ENCODE measurements around the gene RAPGEF5. TPM values are rescaled to one million over a fixed set of nuclear protein-coding genes. Genes with fewer than 3 reads are reported as not detected.

Gene RAPGEF5
- total and polyA plus RNA-seq, 2 donors (not counting 3 experiments of a cell fraction or from before 2014, with no cell fraction given), result 10.0 to 43.2 TPM

- FAIRE-seq, result no peak
- H3K4me2 ChIP-seq (ENCODE audit: insufficient read depth, low read length), result no peak overlapping the region
Measured at GRCh38 chr7:22094413-22095342, 262.3 kb downstream of the RAPGEF5 start.

More at GRCh38 chr7:22094413-22095342, 262.3 kb downstream of the RAPGEF5 start:
- H3K9me3 ChIP-seq (replicated peaks; ENCODE audit: control insufficient read depth, insufficient read depth, low read length), result no peaks in the 10 kb centered on the region
- TF ChIP-seq CTCF (IDR thresholded peaks at IDR 0.05; ENCODE audit: extremely low read depth in 1 of 2, insufficient read depth in 1 of 2, low read depth in 1 of 2, low read length in 2 of 2), result peak in 1 of 2 donors; percentile 4
- no peak for TF ChIP-seq POLR2A (IDR thresholded peaks at IDR 0.05; ENCODE audit: low read depth, low read length)
- no peaks in the 10 kb centered on the region for H3K36me3 ChIP-seq (ENCODE audit: control insufficient read depth in 2 of 2, extremely low read depth in 1 of 2, insufficient read depth in 2 of 2, low read length in 2 of 2)
- DNase-seq (ENCODE audit: low read depth, low spot score), result no peak
- H4K20me1 ChIP-seq (replicated peaks; ENCODE audit: control insufficient read depth, extremely low read depth, insufficient read depth, low read length), result no peaks in the 10 kb centered on the region
- ChIA-PET POLR2A (no interaction called here), CTCF (interaction anchor here (1.0 kb wide), 1 partner anchor 201 kb away, joined by 4 read pairs; no protein-coding TSS in a partner anchor)
- no peaks in the 10 kb centered on the region for H3K4me1 ChIP-seq (ENCODE audit: control insufficient read depth, extremely low read depth, insufficient read depth, low read length)
- H3K9me1 ChIP-seq (replicated peaks; ENCODE audit: control insufficient read depth, extremely low read depth, insufficient read depth, low read length), result no peaks in the 10 kb centered on the region
- no peak overlapping the region for H3K9ac ChIP-seq (replicated peaks; ENCODE audit: extremely low read depth, insufficient read depth, low read length)
- dilution Hi-C loops (cut with MboI; ENCODE audit: extremely low pct_ligation_motif_present, low sequenced_read_pairs), result no loop called here
- no peak overlapping the region for H3K27ac ChIP-seq (ENCODE audit: insufficient read depth, low read depth, low read length)
- no peak overlapping the region for H3K4me3 ChIP-seq (replicated peaks in 1 of 3; ENCODE audit: insufficient read depth in 1 of 3, low read depth in 1 of 3, low read length in 3 of 3)
- H3K79me2 ChIP-seq (ENCODE audit: control insufficient read depth, insufficient read depth, low read length), result no peaks in the 10 kb centered on the region
- H3K27me3 ChIP-seq (ENCODE audit: control insufficient read depth in 2 of 2, insufficient read depth in 2 of 2, low read length in 2 of 2), result peaks cover 12 to 15% of the 10 kb centered on the region in 2 experiments
- H2AFZ ChIP-seq (ENCODE audit: low read depth, low read length), result no peak overlapping the region
- BruUV-seq (replicated peaks), result no TSS peak
- intact Hi-C loops (cut with micrococcal nuclease), result no loop called here

Measured in endothelial cell of umbilical vein (primary cell).